PC-9 (cell line): Measurements from ENCODE around the gene CAMK2N1.

ENCODE experiments used
- CTCF ChIP-seq: fragments of 200-600 bp; sonication (generic); conservative IDR thresholded peaks from 2 replicates; pipeline ENCODE4 v1.6.1; 2017; ENCODE audit warnings: mixed run types, antibody characterized with exemption, mild to moderate bottlenecking, moderate library complexity
- EZH2 ChIP-seq: fragments of 200-600 bp; sonication (generic); IDR thresholded peaks from 2 replicates; pipeline ENCODE4 v1.8.0; 2017; ENCODE audit warnings: antibody characterized with exemption, low read depth

DNA sequence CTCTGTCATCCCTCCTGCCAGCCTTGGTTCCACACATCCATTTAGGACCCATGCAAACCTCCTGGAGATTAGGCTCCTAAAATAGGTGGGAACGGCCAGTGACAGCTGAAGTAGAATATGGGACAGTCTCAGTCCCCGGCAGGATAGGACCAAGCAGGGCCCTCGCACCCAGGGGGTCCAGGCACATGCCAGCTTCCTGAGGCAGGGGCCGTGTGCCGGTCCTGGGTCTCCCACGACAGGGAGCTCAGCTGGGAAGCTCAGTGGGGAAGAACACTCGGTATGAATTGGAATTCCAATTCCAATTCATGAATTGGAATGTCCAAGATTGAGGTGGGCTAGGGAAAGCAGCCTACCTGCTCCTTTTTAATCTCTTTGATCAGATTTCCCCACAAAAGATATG lies 12.1 kb upstream of the CAMK2N1 start:
- TF ChIP-seq CTCF = no peak
- no peak for TF ChIP-seq EZH2
